Ovary (tissue), 9 donors: ENCODE measurements around the gene STN1. TPM values are rescaled to one million over a fixed set of nuclear protein-coding genes. Genes with fewer than 3 reads are reported as not detected.

Experiments used
- DNase-seq, 5 donors: peaks; one replicate each; pipeline ENCODE4 v3.0.0-alpha.2; 2019 to 2020
- H3K27ac ChIP-seq, 2 donors: fragments of 200-600 bp; one replicate each; pipeline versions ENCODE4 v1.5.1 to v1.8.0; 2019 to 2022
- H3K27me3 ChIP-seq: fragments of 200-600 bp; one replicate; pipeline ENCODE4 v1.8.0; 2022
- H3K36me3 ChIP-seq: fragments of 200-600 bp; sonication (generic); one replicate; pipeline ENCODE4 v1.5.1; 2019
- H3K4me1 ChIP-seq: one replicate; pipeline ENCODE4 v1.8.1; 2013; ENCODE audit warnings: mild to moderate bottlenecking, moderate library complexity; ENCODE audit not compliant: insufficient read depth
- H3K4me3 ChIP-seq: fragments of 200-600 bp; sonication (generic); one replicate; pipeline ENCODE4 v1.5.1; 2017
- H3K9me3 ChIP-seq, 2 donors: fragments of 200-600 bp in 1 of 2; sonication (generic) in 1 of 2; one replicate each; pipeline versions ENCODE4 v1.5.1 to v1.8.1; 2013 to 2019; ENCODE audit warnings: mild to moderate bottlenecking in 1 of 2, moderate library complexity in 1 of 2
- EP300 ChIP-seq: sonication (generic); formaldehyde crosslinking; IDR thresholded peaks from one replicate; pipeline ENCODE4 v1.6.1; 2017; ENCODE audit warnings: antibody characterized with exemption
- POLR2A ChIP-seq: fragments of 450-650 bp; IDR thresholded peaks from one replicate; pipeline ENCODE4 v1.6.1; 2017; ENCODE audit warnings: antibody characterized with exemption, mild to moderate bottlenecking, moderate library complexity
- WGBS, 3 donors: extraction: QIAGEN DNeasy Blood & Tissue Kit in 1 of 3; methylation state at CpG; one replicate each; pipeline versions ENCODE4 v1.1.5 to v1.1.7; 2013 to 2017; 5-methylcytosine and 5-hydroxymethylcytosine counted together
- intact Hi-C, 4 donors: fragments of 100-400 bp; cut with DNase I; formaldehyde crosslinking; loops; one replicate each; pipeline versions ENCODE4 v1.11.0 to v1.15.1; 2022 to 2023
- polyA plus RNA-seq, 2 donors: library from polyadenylated mRNA; stranded (reverse); fragments of 200-250 nt in 1 of 2; fragments of 350-450 nt in 1 of 2; fragmentation: Illumina TruSeq in 1 of 2; extraction: RNeasy Lipid Tissue Mini Kit (QIAGEN cat#74804) in 1 of 2; gene quantifications; one replicate each; pipeline ENCODE4 v1.2.3, GENCODE V29; 2013 to 2014
- total RNA-seq, 7 donors: library from RNA; depleted of rRNA in 2 of 7; stranded (reverse); fragments of >200 nt in 2 of 7; fragmentation: NEBNext Ultra II Directional in 3 of 7; extraction: Animal tissue kit (Norgen Biotek cat#: 25700) in 3 of 7; gene quantifications; one replicate each; pipeline versions ENCODE4 v1.1.0 to v1.2.4, GENCODE V29; 2016 to 2023
- TF ChIP-seq, protein P1 (sequence below), 3 donors: fragments of 450-650 bp in 2 of 3; fragments of 200-600 bp in 1 of 3; IDR thresholded peaks; one replicate each; pipeline versions ENCODE4 v1.5.1 to v1.8.0; 2016 to 2022; ENCODE audit warnings: antibody characterized with exemption in 3 of 3, mild to moderate bottlenecking in 1 of 3
- donor health status: DM: no; HTN: no; CAD: no; lungs with moderate emphysema.
- donor health status: DM: no; HTN: no; CAD: no.
- donor health status: Bipolar disorder and iron deficiency.
- donor health status: DM: yes; HTN: yes; CAD: no.
- donor health status: DM: no; HTN: no; CAD: no.
- donor health status: DM: yes; HTN: yes; CAD: no.

Gene STN1
- total and polyA plus RNA-seq, 9 donors, result 13.4 to 28.2 (median 18.4) TPM

DNA sequence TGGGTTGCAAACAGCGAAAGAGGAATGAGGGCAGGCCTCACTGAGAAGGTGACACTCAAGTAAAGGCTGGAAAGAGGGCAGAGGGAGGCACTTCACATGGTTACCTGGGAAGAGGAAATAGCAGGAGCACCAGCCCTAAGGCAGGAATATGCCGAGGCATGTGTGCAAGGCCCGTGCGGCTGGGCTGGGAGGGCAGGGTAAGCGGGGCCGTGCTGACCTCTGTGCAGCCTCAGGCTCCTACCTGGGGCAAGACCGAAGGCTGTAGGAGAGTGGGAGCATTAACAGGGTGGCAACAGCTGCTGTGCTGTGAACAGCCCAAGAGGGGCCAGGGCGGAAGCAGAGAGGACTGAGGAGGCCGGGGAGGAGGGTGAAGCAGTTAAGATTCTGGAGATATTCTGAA, 38.6 kb downstream of the STN1 start:
- Histone ChIP-seq H3K27me3 (no peaks in the 10 kb centered on the region), H3K27ac (no peak overlapping the region), H3K4me3 (no peak overlapping the region), H3K36me3 (no peaks in the 10 kb centered on the region), H3K9me3 (no peaks in the 10 kb centered on the region), H3K4me1 (no peaks in the 10 kb centered on the region)
- no peak for TF ChIP-seq POLR2A
- TF ChIP-seq EP300, result no peak
- TF ChIP-seq, protein P1, sequence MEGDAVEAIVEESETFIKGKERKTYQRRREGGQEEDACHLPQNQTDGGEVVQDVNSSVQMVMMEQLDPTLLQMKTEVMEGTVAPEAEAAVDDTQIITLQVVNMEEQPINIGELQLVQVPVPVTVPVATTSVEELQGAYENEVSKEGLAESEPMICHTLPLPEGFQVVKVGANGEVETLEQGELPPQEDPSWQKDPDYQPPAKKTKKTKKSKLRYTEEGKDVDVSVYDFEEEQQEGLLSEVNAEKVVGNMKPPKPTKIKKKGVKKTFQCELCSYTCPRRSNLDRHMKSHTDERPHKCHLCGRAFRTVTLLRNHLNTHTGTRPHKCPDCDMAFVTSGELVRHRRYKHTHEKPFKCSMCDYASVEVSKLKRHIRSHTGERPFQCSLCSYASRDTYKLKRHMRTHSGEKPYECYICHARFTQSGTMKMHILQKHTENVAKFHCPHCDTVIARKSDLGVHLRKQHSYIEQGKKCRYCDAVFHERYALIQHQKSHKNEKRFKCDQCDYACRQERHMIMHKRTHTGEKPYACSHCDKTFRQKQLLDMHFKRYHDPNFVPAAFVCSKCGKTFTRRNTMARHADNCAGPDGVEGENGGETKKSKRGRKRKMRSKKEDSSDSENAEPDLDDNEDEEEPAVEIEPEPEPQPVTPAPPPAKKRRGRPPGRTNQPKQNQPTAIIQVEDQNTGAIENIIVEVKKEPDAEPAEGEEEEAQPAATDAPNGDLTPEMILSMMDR (IDR thresholded peaks at IDR 0.05), result no peak
- DNase-seq, result no peak
- intact Hi-C loops, result loop anchor here in 1 of 4 donors (10.0 kb wide), 1 partner anchor 335 kb away; no protein-coding TSS in a partner anchor
- 81 to 90% (median 81%) methylated on average over 9 of the region's 9 CpGs for WGBS, 3 donors

DNA sequence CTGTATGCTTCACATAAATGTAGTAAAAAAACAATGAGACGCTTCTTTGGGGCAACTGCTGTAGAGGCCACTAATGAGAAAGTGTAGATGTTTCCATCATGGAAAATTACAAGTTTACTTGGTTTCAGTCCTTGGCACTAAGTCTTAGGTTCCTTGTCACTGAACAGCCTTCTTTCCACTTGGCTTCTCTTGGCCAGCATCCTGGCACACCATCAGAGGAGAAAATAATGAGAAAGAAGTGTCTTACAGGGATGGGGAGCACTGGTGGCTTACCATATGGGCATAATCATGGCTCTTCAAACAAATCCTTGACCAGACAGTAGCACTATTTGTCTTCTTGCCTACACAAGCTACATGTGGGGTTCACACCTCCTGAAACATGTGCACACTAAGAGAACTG, 40.1 kb downstream of the STN1 start:
- intact Hi-C loops, result loop anchor here in 1 of 4 donors (10.0 kb wide), 1 partner anchor 337 kb away; no protein-coding TSS in a partner anchor
- no peak overlapping the region for H3K27ac ChIP-seq
- H3K9me3 ChIP-seq, result no peaks in the 10 kb centered on the region
- TF ChIP-seq POLR2A (no peak), EP300 (no peak)
- TF ChIP-seq, protein P1 (IDR thresholded peaks at IDR 0.05), result no peak
- no peak for DNase-seq
- H3K4me3 ChIP-seq, result no peak overlapping the region
- no peaks in the 10 kb centered on the region for H3K36me3 ChIP-seq
- H3K4me1 ChIP-seq, result no peaks in the 10 kb centered on the region
- WGBS, 3 donors, result 97 to 100% (median 100%) methylated on average over 1 of the region's 1 CpG
- no peaks in the 10 kb centered on the region for H3K27me3 ChIP-seq

DNA sequence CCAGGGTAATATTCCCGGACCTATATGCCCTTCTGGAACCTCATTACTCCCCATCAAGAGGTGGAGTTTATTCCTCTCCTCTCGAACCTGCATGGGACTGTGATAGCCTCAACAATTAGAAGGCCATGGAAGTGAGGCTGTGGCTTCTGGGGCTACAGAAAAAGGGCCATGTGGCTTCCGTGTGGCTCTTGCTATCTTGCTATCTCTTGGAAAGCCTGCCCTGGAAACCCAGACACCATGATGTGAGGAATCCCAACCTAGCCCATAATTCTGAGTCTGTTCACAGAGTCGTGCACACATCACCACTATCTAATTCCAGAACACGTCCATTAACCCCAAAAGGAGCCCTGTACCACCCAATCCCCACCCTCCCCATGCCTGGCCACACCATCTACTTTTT, 41.8 kb downstream of the STN1 start:
- TF ChIP-seq POLR2A, result no peak
- TF ChIP-seq EP300, result no peak
- TF ChIP-seq, protein P1 (IDR thresholded peaks at IDR 0.05), result no peak
- Histone ChIP-seq H3K27ac (no peak overlapping the region), H3K4me1 (no peaks in the 10 kb centered on the region), H3K4me3 (no peak overlapping the region), H3K9me3 (no peaks in the 10 kb centered on the region), H3K36me3 (no peaks in the 10 kb centered on the region), H3K27me3 (no peaks in the 10 kb centered on the region)
- WGBS, 3 donors, result 84 to 89% (median 86%) methylated on average over 5 of the region's 5 CpGs
- no peak for DNase-seq
- intact Hi-C loops, result loop anchor here in 1 of 4 donors (10.0 kb wide), 1 partner anchor 339 kb away; no protein-coding TSS in a partner anchor

DNA sequence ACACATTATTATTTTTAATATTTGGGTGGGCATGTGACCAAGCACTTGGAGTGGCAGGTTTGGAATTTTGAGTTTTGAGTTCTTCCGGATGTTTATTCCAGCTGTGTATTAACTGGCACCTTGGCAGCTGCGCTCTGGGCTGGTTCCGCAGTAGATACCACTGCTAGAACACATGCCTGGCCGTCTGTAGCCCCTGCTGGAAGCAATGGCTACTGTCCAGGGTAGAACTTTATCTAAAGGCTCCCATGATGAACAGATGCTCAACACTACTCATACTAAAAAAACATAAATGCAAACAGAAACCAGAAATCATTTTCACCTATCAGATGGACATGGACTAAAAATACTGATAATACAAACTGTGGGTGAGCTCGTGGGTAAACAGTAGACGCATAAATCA, 43.3 kb downstream of the STN1 start:
- Histone ChIP-seq H3K27ac (no peak overlapping the region), H3K4me1 (no peaks in the 10 kb centered on the region), H3K36me3 (no peaks in the 10 kb centered on the region), H3K4me3 (no peak overlapping the region), H3K9me3 (no peaks in the 10 kb centered on the region), H3K27me3 (no peaks in the 10 kb centered on the region)
- no peak for DNase-seq
- TF ChIP-seq, protein P1 (IDR thresholded peaks at IDR 0.05), result no peak
- TF ChIP-seq EP300 (no peak), POLR2A (no peak)
- WGBS, 3 donors, result 75 to 80% (median 75%) methylated on average over 6 of the region's 6 CpGs
- intact Hi-C loops, result loop anchor here in 1 of 4 donors (10.0 kb wide), 1 partner anchor 340 kb away; no protein-coding TSS in a partner anchor
